ENCODE measurements around the gene CUTA. TPM values are rescaled to one million over a fixed set of nuclear protein-coding genes. Genes with fewer than 3 reads are reported as not detected.

Gene CUTA
- total RNA-seq: 100 to 1,000 TPM in 3 of 5 donors, 10 to 100 TPM in 2; 12.8 to 203 (median 101) TPM
- 100 to 1,000 TPM; 162 to 233 (median 165) TPM for polyA plus RNA-seq
- long read RNA-seq, donor 1, transcript CUTA-203 (6 exons, 937 nt): minor isoform, 9 of 46 reads
- long read RNA-seq, donor 1, transcript CUTA-214 (6 exons, 661 nt): minor isoform, 7 of 46 reads
- long read RNA-seq, donor 1, transcript CUTA-205 (5 exons, 1,054 nt): major isoform, 17 of 46 reads
- long read RNA-seq, donor 1, transcript CUTA-210 (6 exons, 769 nt): minor isoform, 10 of 46 reads
- long read RNA-seq, donor 1, partial matches to known transcripts: 0 of 46 reads
- long read RNA-seq, donor 1, other reads (novel, unspliced or antisense): 0 of 46 reads
- long read RNA-seq, donor 2, transcript CUTA-203 (6 exons, 937 nt): minor isoform, 14 of 62 reads
- long read RNA-seq, donor 2, transcript CUTA-210 (6 exons, 769 nt): minor isoform, 11 of 62 reads
- long read RNA-seq, donor 2, transcript CUTA-214 (6 exons, 661 nt): minor isoform, 12 of 62 reads
- long read RNA-seq, donor 2, transcript CUTA-205 (5 exons, 1,054 nt): major isoform, 18 of 62 reads
- long read RNA-seq, donor 2, partial matches to known transcripts: 6 of 62 reads
- long read RNA-seq, donor 2, other reads (novel, unspliced or antisense): 0 of 62 reads
- long read RNA-seq, donor 3, transcript CUTA-210 (6 exons, 769 nt): minor isoform, 13 of 71 reads
- long read RNA-seq, donor 3, transcript CUTA-205 (5 exons, 1,054 nt): minor isoform, 10 of 71 reads
- long read RNA-seq, donor 3, transcript CUTA-214 (6 exons, 661 nt): major isoform, 16 of 71 reads
- long read RNA-seq, donor 3, transcript CUTA-203 (6 exons, 937 nt): minor isoform, 13 of 71 reads
- long read RNA-seq, donor 3, partial matches to known transcripts: 17 of 71 reads
- long read RNA-seq, donor 3, other reads (novel, unspliced or antisense): 0 of 71 reads
- long read RNA-seq, donor 4, partial matches to known transcripts: 0 of 9 reads
- long read RNA-seq, donor 4, other reads (novel, unspliced or antisense): 0 of 9 reads
- long read RNA-seq, donor 5, transcript CUTA-203 (6 exons, 937 nt): minor isoform, 22 of 81 reads
- long read RNA-seq, donor 5, transcript CUTA-205 (5 exons, 1,054 nt): minor isoform, 20 of 81 reads
- long read RNA-seq, donor 5, transcript CUTA-214 (6 exons, 661 nt): major isoform, 23 of 81 reads
- long read RNA-seq, donor 5, transcript CUTA-210 (6 exons, 769 nt): minor isoform, 14 of 81 reads
- long read RNA-seq, donor 5, partial matches to known transcripts: 0 of 81 reads
- long read RNA-seq, donor 5, other reads (novel, unspliced or antisense): 0 of 81 reads
- long read RNA-seq, donor 6, transcript CUTA-214 (6 exons, 661 nt): minor isoform, 21 of 178 reads
- long read RNA-seq, donor 6, transcript CUTA-210 (6 exons, 769 nt): major isoform, 48 of 178 reads
- long read RNA-seq, donor 6, transcript CUTA-203 (6 exons, 937 nt): minor isoform, 44 of 178 reads
- long read RNA-seq, donor 6, transcript CUTA-205 (5 exons, 1,054 nt): minor isoform, 40 of 178 reads
- long read RNA-seq, donor 6, partial matches to known transcripts: 20 of 178 reads
- long read RNA-seq, donor 6, other reads (novel, unspliced or antisense): 0 of 178 reads
- long read RNA-seq, donor 7, transcript CUTA-203 (6 exons, 937 nt): minor isoform, 25 of 110 reads
- long read RNA-seq, donor 7, transcript CUTA-214 (6 exons, 661 nt): minor isoform, 23 of 110 reads
- long read RNA-seq, donor 7, transcript CUTA-205 (5 exons, 1,054 nt): major isoform, 31 of 110 reads
- long read RNA-seq, donor 7, transcript CUTA-210 (6 exons, 769 nt): minor isoform, 17 of 110 reads
- long read RNA-seq, donor 7, partial matches to known transcripts: 8 of 110 reads
- long read RNA-seq, donor 7, other reads (novel, unspliced or antisense): 0 of 110 reads
- long read RNA-seq, donor 8, transcript CUTA-210 (6 exons, 769 nt): minor isoform, 25 of 93 reads
- long read RNA-seq, donor 8, transcript CUTA-214 (6 exons, 661 nt): minor isoform, 22 of 93 reads
- long read RNA-seq, donor 8, transcript CUTA-205 (5 exons, 1,054 nt): major isoform, 27 of 93 reads
- long read RNA-seq, donor 8, transcript CUTA-203 (6 exons, 937 nt): minor isoform, 19 of 93 reads
- long read RNA-seq, donor 8, partial matches to known transcripts: 0 of 93 reads
- long read RNA-seq, donor 8, other reads (novel, unspliced or antisense): 0 of 93 reads
- long read RNA-seq, donor 9, transcript CUTA-203 (6 exons, 937 nt): minor isoform, 16 of 93 reads
- long read RNA-seq, donor 9, transcript CUTA-210 (6 exons, 769 nt): minor isoform, 20 of 93 reads
- long read RNA-seq, donor 9, transcript CUTA-214 (6 exons, 661 nt): minor isoform, 19 of 93 reads
- long read RNA-seq, donor 9, transcript CUTA-205 (5 exons, 1,054 nt): major isoform, 23 of 93 reads
- long read RNA-seq, donor 9, partial matches to known transcripts: 9 of 93 reads
- long read RNA-seq, donor 9, other reads (novel, unspliced or antisense): 0 of 93 reads
- long read RNA-seq, donor 10, transcript CUTA-203 (6 exons, 937 nt): major isoform, 6 of 22 reads
- long read RNA-seq, donor 10, transcript CUTA-214 (6 exons, 661 nt): minor isoform, 5 of 22 reads
- long read RNA-seq, donor 10, transcript CUTA-210 (6 exons, 769 nt): minor isoform, 5 of 22 reads
- long read RNA-seq, donor 10, partial matches to known transcripts: 0 of 22 reads
- long read RNA-seq, donor 10, other reads (novel, unspliced or antisense): 0 of 22 reads

GRCh38 chr6:33417903-33418689 lies at the start of gene CUTA:
TSS of gene CUTA (minus strand) at chr6:33418107. CDS start at chr6:33418000, 107 bp downstream.
- peak within 1 kb of the TSS; percentile 77 to 95 (median 93) for H3K27ac ChIP-seq
- peak within 1 kb of the TSS; percentile 57 to 83 (median 76) for H3K4me3 ChIP-seq
- DNase-seq: peak; percentile 99 to 100
- WGBS, 5 donors: 0 to 3% (median 1%) methylated on average over 17 to 51 of the region's 51 CpGs
- intact Hi-C loops (cut with DNase I; ENCODE audit: low total_unique reads): no loop called here
- H3K36me3 ChIP-seq: peaks cover 31 to 36% (median 34%) of the 10 kb centered on the region in 4 donors
- no peaks in the 10 kb centered on the region for H3K27me3 ChIP-seq
- no peaks in the 10 kb centered on the region for H3K9me3 ChIP-seq
- peak; percentile 83 to 95 (median 93) for TF ChIP-seq POLR2AphosphoS5 (IDR thresholded peaks at IDR 0.05)
- TF ChIP-seq POLR2A (IDR thresholded peaks at IDR 0.05): peak in 2 of 4 donors; percentile 31 to 75
- peak in 1 of 7 experiments; percentile 22 for TF ChIP-seq CTCF (IDR thresholded peaks at IDR 0.05)
- TF ChIP-seq EP300 (IDR thresholded peaks at IDR 0.05): no peak
- H3K4me1 ChIP-seq: peaks cover 33 to 71% (median 58%) of the 10 kb centered on the region in 4 donors

- DNase-seq: no peak
Measured at GRCh38 chr6:33467091-33467490, 49.2 kb upstream of the CUTA start.

More at GRCh38 chr6:33467091-33467490, 49.2 kb upstream of the CUTA start:
- no peaks in the 10 kb centered on the region for H3K9me3 ChIP-seq
- no peaks in the 10 kb centered on the region for H3K4me1 ChIP-seq
- no peak overlapping the region for H3K4me3 ChIP-seq
- no peak for TF ChIP-seq POLR2A (IDR thresholded peaks at IDR 0.05)
- TF ChIP-seq CTCF (IDR thresholded peaks at IDR 0.05): no peak
- TF ChIP-seq POLR2AphosphoS5 (IDR thresholded peaks at IDR 0.05): no peak
- TF ChIP-seq EP300 (IDR thresholded peaks at IDR 0.05): no peak
- H3K36me3 ChIP-seq: no peaks in the 10 kb centered on the region
- no peaks in the 10 kb centered on the region for H3K27me3 ChIP-seq
- WGBS, 5 donors: 74 to 85% (median 77%) methylated on average over 7 of the region's 7 CpGs
- no peak overlapping the region for H3K27ac ChIP-seq
- intact Hi-C loops (cut with DNase I; ENCODE audit: low total_unique reads): no loop called here
